NOMO-1 (cell line): ENCODE data around the gene C12orf43.

Source experiments
- DNase-seq, 2 experiments: peaks; one replicate each; lab custom pipeline; 2025; ENCODE audit not compliant: unreplicated experiment in 2 of 2; lab: John Stamatoyannopoulos, UW

The C12orf43 gene

DNA sequence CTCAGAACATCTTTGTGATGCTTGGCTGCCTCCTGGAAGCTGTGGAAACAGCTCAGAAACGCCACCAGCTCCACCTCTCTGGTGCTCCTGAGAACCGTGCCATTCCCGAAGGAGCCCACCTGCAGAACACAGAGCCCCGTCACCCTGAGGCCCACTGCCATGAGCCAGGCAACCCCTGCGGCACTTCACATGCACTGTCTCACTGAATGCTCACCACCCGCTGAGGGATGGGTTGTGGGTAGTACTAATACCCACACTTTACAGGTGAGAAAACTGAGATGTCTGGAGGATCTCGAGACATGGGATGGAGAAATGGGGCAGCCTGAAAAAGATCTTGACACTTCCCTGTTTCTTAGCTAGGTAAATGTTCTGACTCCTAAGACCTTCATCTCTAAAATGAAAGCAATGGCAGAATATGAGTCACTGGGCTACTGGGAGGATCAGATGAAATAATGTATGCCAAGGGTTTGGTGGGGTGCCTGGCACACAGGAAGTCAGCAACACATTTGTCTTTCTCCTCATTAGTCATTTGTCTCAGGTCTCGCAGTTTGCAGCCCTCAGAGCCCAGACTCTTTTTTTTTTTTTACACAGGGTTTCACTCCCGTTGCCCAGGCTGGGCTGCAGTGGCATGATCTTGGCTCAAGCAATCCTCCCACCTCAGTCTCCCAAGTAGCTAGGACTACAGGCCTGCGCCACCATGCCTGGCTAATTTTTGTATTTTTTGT, 17.5 kb upstream of the C12orf43 start:
- DNase-seq, result no peak

DNA sequence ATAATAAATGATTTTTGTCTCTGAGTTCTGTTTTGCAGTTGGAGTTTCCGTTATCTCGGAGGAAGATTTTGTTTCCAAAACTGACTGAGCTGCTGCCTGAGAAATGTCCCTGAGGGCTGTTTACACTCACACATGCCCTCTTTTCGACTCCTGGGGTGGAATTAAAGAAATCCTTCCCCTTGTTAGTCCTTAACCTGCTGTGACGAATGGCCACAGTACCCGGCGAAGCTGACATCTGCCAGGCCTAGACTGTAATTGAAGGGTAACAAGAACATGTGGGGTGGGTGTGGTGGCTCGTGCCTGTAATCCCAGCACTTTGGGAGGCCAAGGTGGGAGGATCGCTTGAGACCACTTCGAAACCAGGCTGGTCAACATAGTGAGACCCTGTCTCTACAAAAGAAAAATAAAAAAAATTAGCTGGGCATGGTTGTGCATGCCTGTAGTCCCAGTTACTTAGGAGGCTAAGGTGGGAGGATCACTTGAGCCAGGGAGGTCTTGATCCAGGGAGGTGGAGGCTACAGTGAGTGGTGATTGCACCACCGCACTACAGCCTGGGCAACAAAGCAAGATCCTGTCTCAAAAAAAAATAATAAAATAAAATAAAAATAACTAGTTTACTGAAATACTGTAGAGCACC, 14.4 kb upstream of the C12orf43 start:
- DNase-seq, result no peak

DNA sequence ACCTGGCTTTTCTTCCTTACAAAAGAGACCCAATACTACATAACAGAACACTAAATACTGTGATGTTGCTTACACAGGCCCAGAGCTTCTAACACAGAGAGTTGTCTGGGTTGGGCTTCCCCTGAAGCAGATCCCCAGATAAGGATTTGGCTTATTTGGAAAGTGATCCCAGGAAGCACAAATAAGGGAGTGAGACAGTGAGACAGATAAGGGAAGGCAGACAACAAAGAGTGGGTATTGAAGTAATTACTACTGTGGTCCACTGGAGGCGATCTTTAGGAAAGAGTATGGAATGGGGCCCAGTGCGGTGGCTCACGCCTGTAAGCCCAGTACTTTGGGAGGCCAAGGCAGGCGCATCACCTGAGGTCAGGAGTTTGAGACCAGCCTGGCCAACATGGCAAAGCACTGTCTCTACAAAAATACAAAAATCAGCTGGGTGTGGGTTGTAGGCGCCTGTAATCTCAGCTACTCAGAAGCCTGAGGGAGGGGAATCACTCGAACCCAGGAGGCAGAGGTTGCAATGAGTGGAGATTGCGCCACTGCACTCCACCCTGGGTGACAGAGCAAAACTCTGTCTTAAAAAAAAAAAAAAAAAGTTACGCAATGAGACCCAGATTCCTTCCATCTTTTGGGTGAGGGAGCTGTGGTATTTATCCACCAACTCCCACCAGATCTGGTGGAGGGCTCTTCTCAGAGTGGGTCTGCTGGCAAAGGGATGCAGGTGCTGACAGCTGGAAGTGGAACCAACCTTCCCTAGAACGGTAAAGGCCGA, 10.2 kb upstream of the C12orf43 start:
- DNase-seq, result no peak

DNA sequence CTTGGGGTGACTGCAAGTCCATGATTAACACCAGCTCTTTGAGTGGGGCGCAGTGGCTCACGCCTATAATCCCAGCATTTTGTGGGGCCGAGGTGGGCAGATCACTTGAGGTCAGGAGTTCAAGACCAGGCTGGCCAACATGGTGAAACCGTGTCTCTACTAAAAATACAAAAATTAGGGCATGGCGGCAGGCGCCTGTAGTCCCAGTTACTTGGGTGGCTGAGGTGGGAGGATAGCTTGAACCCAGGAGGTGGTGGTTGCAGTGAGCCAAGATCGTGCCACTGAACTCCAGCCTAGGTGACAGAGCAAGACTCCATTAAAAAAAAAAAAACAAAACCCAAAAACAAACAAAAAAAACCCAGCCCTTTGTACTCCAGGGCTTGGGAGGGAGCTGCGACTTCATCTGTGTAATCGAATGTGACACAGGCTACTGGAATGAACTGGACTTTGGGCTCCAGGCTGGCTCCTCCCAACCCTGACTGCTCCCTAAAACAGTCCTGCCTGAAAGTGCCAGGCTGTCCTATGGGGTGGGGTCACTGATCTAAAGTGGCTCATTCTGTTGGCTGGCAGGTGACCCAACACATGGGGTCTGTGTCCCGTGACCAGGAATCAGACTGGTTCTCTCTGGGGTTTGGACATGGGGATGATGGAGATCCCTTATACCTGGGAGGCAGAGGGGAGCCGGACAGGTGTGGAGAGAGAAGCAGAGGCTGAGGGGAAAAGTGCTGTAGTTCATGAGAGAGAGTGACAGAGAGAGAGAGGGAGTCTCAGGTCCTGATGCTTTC, 9.3 kb upstream of the C12orf43 start:
- DNase-seq, result no peak

DNA sequence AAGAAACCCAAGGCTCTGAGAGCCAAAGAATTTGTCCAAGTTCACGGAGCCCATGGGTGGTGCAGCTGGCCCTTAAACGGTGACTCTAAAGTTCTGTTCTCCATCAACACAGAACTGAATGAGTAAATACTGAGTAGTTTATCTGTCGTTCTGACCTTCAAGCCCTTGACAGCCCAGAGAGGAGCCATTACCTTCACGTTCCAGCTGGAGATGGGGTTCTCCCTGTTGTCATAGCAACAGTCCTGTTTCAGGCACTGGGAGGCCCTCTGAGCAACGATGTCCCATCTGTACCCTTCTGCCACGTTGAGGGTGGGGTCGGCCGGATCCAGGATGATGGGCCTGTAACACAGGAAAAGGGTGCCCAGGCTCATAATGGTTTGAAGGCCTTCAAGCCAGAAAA, 7.5 kb upstream of the C12orf43 start:
- DNase-seq, result no peak

DNA sequence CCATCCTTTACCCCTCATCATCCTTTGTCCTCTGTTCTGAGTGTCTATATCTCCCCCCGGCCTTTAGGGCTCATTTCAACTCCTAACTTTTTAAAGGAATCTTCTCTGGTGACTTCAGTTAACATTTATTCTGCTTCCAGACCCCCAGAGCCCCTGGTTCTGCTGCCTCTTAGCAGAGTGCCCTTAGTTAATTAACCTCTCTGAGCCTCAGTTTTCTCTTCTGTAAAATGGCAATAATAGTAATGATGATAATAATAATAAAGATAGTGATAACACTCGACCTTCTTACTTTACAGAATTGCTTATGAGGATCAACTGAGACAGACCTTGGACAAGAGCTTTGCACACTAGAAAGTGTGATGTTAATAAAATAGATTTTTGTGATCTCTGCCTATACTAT, 6.4 kb upstream of the C12orf43 start:
- no peak for DNase-seq

DNA sequence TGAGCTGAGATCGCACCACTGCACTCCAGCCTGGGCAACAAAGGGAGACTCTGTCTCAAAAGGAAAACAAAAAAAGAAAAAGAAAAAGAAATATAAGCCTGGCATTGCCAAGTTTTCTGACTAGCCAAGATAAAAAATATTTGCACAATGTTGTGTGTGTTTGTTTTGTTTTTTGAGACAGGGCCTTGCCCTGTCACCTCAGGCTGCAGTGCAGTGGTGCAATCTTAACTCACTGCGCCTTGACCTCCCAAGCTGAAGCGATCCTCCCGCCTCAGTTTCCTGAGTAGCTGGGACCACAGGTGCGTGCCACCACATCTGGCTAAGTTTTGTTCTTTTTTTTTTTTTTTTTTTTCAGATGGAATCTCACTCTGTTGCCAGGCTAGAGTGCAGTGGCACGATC, 5.5 kb upstream of the C12orf43 start:
- DNase-seq, result no peak

DNA sequence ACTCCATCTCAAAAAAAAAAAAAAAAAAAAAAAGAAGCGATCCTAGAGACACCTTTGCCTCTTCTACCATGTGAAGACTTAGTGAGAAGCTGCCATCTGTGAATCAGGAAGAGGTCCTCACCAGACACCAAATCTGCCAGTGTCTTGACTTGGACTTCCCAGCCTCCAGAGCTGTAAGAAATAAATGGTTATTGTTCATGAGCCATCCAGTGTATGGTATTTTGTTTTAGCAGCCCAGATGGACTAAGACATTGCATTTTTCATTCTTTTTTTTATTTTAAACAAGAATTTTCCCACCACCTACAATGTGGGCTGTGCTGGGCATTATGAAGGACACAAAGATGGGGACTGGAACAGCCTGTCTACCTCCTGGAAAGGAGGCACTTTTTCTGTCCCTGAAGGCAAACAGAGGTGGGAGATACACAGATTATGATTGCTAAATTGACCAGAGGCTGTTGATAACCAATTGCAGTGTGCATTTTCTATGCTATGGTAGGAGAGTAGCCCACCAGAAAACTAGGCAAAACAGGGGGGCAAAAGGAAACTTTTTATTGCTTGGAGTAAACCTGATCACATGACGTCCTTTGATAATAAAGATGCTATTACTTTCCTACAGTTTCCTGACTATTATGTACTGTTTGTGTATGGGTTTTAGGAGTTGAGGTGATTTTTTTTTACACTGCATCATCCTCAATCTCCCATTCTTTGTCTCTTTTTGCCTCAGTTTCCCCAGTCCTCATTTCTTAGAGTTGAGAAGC, 2.8 kb upstream of the C12orf43 start:
- no peak for DNase-seq

DNA sequence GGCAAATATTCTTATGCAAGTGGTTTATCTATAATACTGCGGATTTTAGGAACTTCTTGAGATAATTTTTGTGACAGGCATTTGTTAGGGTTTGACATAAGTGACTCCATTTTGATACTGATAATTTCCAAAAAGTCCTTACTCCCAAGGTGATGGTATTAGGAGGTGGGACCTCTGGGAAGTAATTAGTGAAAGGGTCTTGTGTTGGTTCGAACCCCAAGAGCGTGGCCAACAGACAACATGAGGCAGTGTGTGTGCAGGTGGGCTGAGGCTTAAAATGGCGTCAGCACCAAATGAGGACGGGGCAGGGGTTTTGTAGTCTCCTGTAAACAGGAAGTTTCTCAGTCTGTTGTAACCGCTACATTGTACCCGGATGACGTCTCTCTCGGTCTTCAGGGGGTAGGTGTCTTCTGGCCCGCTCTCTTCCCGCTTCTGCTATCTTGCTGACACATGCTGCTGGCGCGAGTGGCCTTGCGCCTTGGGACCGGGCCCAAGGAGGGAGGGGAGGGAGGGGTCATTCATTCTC, 1.7 kb upstream of the C12orf43 start:
- no peak for DNase-seq

DNA sequence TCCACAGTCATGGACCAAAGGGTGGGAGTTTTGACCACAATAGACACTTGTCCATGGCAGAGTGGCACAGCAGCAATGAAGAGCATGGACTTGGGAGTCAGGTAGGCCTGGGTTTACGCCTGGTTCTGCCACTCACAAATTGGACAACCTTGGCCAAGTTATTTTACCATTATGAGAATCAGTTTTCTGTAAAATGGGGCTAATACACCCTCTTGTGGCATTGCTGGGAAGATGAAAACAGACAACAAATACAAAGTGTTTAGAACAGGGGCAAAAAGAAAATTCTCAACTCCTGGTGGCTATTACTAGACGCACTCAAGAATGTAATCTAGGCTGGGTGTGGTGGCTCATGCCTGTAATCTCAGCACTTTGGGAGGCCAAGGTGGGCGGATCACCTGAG, 2.6 kb downstream of the C12orf43 start:
- DNase-seq, result no peak

DNA sequence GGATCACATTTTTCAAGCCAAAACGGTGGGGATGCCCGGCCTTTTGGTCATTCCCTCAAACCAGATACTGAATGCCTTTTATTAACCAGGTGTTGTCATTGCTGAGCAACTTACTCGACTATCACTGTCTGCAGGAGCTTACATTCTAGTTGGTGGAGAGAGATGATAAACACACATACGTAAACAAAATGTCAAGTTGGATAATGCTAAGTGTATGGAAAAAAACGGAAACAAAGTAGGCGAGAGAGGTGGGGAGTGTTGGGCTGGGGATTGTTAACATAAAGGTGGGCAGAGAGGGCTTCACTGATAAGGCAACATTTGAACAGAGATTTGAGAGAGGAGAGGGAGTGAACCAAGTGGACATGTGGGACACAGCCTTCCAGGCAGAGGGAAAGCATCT, 4.5 kb downstream of the C12orf43 start:
- no peak for DNase-seq

DNA sequence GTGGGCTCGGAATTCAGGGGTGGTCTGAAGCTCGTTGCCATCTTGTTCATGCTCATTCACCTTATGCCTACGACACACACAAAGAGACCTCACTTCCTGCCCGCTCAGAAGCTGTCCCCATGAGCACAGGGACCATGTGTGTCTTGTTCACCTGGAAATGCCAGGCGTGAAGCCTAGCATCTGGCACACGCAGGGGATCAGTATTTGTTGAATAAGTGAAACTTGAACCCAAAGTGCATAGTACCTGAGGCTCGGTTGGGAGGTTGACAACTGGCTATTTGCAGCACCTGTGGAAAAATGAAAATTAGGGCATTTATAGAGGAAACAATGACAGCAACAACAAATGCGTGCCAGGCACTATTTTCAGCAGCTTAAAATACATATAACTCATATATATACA, 5.4 kb downstream of the C12orf43 start:
- DNase-seq, result no peak

DNA sequence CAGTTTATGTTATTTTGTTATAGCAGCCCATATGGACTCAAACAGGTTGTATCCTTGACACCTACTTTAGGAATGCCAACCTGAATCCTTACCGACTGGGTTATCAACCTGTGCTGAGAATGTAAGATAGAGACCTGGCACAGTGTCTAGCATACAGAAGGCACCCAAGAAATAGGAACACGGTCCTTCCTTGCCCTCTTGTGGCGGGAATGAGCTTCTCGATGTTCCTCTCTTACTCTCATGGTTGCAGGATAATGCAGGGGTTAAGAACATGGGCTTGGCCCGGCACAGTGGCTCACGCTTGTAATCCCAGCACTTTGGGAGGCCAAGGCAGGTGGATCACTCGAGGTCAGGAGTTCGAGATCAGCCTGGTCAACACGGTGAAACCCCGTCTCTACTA, 6.5 kb downstream of the C12orf43 start:
- DNase-seq, result no peak

DNA sequence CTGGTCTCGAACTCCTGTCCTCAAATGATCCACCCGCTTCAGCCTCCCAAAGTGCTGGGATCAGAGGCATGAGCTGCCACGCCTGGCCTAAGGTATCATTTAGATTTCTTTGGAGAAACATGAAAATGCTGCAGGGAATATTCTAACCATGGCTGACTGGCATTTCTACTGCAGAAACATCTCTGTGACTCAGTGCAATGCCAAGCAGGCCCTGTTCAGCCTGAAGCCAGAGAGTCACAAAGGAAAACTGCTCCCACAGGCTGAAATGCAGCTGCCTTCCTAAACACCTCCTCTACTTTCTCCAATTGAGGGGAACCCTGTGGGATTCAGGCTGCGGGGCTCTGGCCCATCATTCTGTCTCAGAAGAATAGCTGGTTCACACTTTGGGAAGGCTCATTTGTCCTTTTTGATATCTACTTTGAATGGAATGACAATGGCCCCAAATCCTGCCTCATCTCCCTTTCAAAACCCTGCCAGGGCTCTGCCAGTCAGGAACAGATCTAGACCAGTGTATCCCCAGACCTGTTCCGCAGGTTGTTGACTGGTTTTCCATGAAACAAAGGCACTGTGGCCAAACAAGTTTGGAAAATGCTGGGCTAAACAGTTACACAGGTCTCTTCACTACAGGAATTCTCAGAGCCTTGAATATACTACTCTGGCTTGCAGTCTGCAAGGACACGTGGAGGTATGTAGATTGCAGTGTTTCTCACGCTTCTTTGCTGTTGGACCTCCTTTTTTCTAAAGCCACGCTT, 7.8 kb downstream of the C12orf43 start:
- no peak for DNase-seq

DNA sequence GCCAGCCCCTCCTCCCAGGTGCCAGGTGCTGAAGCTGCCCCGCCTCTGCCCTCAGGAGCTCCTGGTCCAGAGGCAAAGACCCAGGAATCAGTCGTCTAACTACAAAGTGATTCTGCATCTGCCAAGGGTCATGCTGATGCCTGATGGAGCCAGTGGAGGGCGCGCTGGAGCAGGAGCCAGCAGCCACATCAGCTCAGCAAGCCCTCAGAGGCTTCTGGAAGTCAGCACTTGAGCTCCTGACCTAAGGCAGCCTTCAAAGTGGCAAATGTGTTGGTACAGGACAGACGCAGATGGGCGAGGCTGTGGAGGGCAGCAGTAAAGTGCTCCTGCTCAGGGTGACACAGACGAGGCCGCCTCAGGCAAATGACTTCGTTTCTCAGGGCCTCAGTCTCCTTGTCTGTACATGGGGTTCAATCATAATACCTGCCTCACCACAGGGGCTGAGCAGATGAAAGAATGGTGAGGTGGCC, 10.9 kb downstream of the C12orf43 start:
- DNase-seq, result peak; percentile 45 to 50

DNA sequence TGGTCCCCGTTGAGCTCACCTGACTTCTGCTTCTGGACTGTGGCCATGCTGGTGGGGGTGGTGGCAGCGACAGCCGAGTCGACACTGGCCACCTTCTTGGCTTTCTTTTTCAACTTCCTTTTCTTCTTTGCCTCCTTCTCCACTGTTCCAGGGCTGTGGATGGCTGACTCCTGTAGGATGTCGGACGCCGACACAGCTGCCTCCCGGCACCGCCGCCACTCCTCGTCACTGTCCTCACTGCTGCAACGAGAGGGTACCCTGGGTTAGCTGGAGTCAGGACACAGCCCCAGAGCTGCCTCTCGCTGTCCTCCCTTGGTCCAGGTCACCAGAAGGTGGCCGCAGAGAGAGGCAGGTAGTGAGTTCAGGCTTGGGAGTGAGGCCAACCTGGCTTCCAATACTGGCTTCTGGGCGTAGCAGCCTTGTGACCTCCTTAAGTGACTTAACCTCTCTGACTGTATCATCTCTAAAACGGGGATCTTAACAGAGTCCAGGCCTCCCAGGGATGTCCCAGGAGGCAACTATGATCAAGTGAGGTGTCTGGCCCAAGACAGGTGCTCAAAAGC, 12.0 kb downstream of the C12orf43 start:
- DNase-seq, result no peak

DNA sequence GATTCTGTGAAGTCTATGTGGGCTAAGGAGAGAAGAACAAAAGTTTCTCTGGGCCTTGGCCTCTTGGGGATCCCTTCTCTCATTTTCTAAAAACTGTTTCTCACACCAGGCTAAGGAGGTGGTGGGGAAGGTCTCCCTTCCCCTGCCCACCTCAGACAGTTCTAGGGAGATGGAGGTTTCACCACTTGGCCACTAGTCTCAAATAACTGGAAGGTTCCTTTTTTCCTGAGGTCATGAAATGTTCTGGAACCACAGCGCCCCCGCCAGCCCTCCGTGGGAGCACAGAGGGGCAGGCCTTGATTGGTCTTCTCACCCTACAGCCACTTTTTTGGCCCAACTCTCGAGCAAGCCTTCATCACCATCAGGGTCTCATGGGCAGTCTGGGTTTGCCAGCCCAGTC, 12.6 kb downstream of the C12orf43 start:
- peak in 1 of 2 experiments; percentile 28 for DNase-seq

DNA sequence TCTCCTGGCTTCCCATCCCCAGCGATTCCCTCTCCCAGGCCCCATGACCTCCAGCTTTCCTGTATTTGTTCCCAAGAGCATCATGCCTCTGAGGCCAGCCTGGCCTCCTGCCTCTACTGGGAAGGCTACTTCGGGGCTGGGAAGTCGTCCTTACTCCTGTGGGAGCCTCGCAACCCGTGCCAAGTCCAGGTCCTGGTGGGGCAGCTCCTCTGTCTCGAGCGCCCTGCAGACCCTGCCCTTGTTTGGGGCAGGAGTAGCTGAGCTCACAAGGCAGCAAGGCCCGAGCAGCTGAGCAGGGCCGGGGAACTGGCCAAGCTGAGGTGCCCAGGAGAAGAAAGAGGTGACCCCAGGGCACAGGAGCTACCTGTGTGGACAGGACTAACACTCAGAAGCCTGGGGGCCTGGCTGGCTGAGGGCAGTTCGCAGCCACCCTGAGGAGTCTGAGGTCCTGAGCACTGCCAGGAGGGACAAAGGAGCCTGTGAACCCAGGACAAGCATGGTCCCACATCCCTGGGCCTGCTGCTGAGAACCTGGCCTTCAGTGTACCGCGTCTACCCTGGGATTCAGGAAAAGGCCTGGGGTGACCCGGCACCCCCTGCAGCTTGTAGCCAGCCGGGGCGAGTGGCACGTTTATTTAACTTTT, 14.3 kb downstream of the C12orf43 start:
- DNase-seq, result no peak

DNA sequence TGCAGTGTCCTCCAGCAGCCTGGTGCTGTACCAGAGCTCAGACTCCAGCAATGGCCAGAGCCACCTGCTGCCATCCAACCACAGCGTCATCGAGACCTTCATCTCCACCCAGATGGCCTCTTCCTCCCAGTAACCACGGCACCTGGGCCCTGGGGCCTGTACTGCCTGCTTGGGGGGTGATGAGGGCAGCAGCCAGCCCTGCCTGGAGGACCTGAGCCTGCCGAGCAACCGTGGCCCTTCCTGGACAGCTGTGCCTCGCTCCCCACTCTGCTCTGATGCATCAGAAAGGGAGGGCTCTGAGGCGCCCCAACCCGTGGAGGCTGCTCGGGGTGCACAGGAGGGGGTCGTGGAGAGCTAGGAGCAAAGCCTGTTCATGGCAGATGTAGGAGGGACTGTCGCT, 15.2 kb downstream of the C12orf43 start:
- DNase-seq, result no peak
